Subcutaneous adipose tissue (tissue), 4 donors: ENCODE results near the gene PPARGC1A. TPM values are rescaled to one million over a fixed set of nuclear protein-coding genes. Genes with fewer than 3 reads are reported as not detected.

Source experiments
- total RNA-seq, 4 donors: library from RNA; depleted of rRNA; stranded (reverse); fragments of >200 nt; gene quantifications; one replicate each; pipeline ENCODE4 v1.1.0, GENCODE V29; 2016
- TF ChIP-seq, protein P1 (sequence below): fragments of 450-650 bp; IDR thresholded peaks from one replicate; pipeline ENCODE4 v1.5.1; 2016; ENCODE audit warnings: low read depth, mild to moderate bottlenecking, control low read depth, antibody characterized with exemption, moderate library complexity

PPARGC1A gene
- total RNA-seq, 4 donors from 2014 or later, result 4.2 to 15.3 (median 4.7) TPM

GRCh38 chr4:23838131-23838530 is 51.7 kb downstream of the PPARGC1A start:
- TF ChIP-seq, protein P1, sequence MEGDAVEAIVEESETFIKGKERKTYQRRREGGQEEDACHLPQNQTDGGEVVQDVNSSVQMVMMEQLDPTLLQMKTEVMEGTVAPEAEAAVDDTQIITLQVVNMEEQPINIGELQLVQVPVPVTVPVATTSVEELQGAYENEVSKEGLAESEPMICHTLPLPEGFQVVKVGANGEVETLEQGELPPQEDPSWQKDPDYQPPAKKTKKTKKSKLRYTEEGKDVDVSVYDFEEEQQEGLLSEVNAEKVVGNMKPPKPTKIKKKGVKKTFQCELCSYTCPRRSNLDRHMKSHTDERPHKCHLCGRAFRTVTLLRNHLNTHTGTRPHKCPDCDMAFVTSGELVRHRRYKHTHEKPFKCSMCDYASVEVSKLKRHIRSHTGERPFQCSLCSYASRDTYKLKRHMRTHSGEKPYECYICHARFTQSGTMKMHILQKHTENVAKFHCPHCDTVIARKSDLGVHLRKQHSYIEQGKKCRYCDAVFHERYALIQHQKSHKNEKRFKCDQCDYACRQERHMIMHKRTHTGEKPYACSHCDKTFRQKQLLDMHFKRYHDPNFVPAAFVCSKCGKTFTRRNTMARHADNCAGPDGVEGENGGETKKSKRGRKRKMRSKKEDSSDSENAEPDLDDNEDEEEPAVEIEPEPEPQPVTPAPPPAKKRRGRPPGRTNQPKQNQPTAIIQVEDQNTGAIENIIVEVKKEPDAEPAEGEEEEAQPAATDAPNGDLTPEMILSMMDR, result no peak

DNA sequence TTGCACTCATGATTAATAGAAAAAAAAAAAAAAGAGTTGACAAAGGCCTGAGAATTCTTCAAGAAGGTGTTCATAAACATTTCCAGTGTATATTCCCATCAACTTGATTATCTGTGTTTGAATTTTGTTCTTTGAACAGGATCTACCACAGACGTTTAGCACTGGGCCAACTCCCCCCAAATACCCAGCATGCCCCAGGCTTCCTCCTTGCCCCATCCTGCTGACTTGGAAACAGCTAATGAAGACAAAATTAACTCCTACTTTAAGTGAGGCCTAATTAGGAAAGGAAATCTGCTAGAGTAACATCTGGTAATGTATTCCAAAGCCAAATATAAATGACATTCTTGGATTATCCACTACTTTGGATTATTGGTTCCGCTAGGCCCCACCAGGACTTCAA is 52.5 kb downstream of the PPARGC1A start:
- TF ChIP-seq, protein P1, result no peak

DNA sequence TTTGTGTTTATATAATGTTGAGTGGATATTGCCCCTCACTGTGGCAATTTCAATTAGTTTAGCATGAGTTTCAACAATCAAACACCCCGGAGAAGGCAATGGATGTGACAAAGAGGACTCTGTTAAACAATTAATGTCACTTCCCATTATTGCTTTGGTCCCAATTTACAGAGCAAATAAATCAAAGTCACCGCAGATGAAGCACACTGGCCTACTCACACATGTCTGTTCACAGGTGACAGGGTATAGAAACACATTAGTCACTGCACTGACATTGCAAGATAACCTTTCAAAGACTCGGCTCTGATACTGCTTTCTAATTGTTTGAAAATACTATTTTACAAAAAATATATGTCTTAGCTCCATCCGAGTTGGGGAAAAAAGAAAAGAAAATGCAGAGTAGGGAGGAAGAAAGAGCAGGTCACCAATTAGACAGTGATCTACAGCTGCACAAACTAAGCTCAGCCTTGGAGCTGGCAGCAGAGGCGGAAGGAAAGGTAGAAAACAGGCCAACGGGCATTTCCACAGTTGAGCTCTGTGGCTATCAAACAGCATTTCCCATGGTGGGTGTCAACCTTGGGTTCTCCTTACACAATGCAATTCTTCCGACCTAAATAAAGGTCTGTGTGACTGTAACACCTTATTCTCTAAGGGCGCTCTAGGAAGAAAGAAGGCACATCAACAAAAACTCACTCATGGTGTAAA is 53.9 kb downstream of the PPARGC1A start:
- TF ChIP-seq, protein P1, result no peak

- TF ChIP-seq, protein P1, result no peak
These were observed 61.1 kb downstream of the PPARGC1A start for GRCh38 chr4:23828779-23829178.

DNA sequence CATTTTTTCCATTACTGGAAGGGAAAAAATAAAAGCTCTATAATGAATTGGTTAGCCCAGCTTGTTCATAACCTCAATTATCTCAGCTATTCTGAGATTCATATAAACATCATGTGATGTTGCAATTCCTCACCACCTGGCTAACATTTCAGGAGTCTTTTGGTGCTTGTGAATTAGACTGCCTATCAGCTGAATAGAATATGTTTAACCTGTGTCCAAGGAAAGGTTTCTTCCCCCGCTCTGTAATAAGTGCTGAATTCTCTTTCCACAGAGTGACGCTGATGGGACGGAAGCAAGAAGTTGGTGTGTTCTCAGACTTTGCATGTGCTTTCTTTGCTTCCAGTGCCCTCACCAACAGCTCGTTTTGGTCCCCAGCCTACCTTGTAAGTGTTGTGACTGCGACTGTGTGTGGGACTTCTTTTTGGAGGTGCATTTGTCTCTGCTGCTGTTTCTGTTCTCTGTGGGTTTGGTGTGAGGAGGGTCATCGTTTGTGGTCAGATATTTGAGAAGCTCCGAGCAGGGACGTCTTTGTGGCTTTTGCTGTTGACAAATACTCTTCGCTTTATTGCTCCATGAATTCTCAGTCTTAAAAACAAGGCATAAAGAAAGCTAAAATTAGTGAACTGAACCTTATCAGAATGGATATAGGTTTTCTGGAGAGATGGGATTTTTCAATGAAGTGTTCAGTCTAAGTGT is 61.7 kb downstream of the PPARGC1A start:
- TF ChIP-seq, protein P1, result no peak

DNA sequence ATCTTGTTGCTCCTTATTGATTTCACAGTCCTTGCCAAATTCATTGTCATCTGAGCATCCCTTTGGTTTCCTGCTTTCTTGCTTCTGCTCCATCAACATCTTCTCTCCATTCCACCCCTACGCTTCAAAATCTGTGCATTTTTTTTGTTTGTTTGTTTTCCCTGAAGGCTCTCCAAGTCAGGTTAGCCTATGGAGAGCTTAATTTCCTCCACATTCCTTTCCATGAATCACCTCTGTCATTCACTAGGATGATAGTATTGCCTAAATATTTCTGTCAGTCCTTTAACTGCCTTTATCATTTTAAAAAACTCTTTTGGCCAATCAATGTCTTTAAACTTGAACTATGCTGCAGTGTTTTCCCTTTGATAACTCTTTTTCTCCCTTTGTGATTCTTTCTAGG is 67.7 kb downstream of the PPARGC1A start:
- TF ChIP-seq, protein P1, result no peak

- TF ChIP-seq, protein P1, result no peak
These were observed 70.8 kb downstream of the PPARGC1A start for GRCh38 chr4:23819041-23819511.
